GM12864 (cell line): ENCODE measurements around the gene ATRNL1.
"Not testable (repeated sequence)": the region's sequence is repeated elsewhere in the genome, so short reads cannot be mapped to it uniquely, and the experiment has no call there.

ENCODE experiments used
- DNase-seq: peaks from one replicate; pipeline ENCODE4 v3.0.0-alpha.2; 2011; ENCODE audit warnings: low read depth
- H3K4me3 ChIP-seq: 2 replicates; pipeline ENCODE4 v1.5.1; 2011; ENCODE audit warnings: mild to moderate bottlenecking, low read depth, low read length, control low read depth
- TF ChIP-seq, protein P1 (sequence below): IDR thresholded peaks from 2 replicates; pipeline ENCODE4 v1.5.1; 2011; ENCODE audit warnings: low read depth, mild to moderate bottlenecking, moderate library complexity, low read length, control low read depth, inconsistent platforms; ENCODE audit errors: missing control alignments

Gene ATRNL1

DNA sequence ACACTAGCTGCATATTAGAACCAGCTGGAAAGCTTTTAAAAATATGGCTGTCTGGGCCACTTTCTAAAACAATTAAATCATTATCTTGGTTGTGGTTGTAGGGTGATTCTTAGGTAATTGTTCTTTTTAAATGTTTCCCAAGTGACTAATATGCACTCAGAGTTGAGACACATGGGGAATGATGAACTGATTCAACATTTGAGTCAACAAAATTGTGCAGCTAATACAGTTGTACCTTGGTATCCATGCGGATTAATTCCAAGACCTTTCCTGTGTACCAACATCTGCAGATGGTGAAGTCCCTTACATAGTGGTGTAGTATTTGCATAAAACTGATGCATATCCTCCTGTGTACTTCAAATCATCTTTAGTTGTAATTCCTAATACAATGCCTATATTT lies 242.2 kb downstream of the ATRNL1 start:
- no peak for DNase-seq
- TF ChIP-seq, protein P1, sequence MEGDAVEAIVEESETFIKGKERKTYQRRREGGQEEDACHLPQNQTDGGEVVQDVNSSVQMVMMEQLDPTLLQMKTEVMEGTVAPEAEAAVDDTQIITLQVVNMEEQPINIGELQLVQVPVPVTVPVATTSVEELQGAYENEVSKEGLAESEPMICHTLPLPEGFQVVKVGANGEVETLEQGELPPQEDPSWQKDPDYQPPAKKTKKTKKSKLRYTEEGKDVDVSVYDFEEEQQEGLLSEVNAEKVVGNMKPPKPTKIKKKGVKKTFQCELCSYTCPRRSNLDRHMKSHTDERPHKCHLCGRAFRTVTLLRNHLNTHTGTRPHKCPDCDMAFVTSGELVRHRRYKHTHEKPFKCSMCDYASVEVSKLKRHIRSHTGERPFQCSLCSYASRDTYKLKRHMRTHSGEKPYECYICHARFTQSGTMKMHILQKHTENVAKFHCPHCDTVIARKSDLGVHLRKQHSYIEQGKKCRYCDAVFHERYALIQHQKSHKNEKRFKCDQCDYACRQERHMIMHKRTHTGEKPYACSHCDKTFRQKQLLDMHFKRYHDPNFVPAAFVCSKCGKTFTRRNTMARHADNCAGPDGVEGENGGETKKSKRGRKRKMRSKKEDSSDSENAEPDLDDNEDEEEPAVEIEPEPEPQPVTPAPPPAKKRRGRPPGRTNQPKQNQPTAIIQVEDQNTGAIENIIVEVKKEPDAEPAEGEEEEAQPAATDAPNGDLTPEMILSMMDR: no peak
- no peak overlapping the region for H3K4me3 ChIP-seq

- DNase-seq: peak; percentile 39
- no peak overlapping the region for H3K4me3 ChIP-seq
- TF ChIP-seq, protein P1: peak; percentile 69
Observed at GRCh38 chr10:115355162-115355760, 262.1 kb downstream of the ATRNL1 start.

GRCh38 chr10:115367920-115368319 lies 274.8 kb downstream of the ATRNL1 start:
- not testable (repeated sequence) for H3K4me3 ChIP-seq, DNase-seq

DNA sequence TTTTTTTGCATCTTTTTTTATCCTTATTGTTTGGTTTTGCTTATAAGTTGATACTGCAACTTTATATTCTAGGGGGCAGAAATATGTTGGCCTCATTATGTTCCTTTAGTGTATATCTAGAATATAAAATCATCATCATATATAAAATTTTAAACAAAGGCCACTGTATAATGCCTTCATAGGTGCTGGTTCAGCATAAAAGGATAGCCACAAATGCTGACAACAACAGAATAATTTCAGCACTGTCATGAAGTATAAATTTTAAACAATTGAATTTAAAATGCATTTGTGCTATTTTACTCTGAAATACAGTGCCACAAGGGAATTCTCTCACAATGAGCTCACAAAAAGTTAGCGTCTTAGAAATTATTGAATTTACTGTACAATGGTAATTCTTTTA lies 285.9 kb downstream of the ATRNL1 start:
- H3K4me3 ChIP-seq: no peak overlapping the region
- DNase-seq: no peak
- TF ChIP-seq, protein P1: no peak

GRCh38 chr10:115384665-115385064 lies 291.5 kb downstream of the ATRNL1 start:
- DNase-seq: no peak
- TF ChIP-seq, protein P1: no peak
- H3K4me3 ChIP-seq: no peak overlapping the region

GRCh38 chr10:115390607-115391006 lies 297.4 kb downstream of the ATRNL1 start:
- DNase-seq: no peak
- TF ChIP-seq, protein P1: no peak
- H3K4me3 ChIP-seq: no peak overlapping the region

DNA sequence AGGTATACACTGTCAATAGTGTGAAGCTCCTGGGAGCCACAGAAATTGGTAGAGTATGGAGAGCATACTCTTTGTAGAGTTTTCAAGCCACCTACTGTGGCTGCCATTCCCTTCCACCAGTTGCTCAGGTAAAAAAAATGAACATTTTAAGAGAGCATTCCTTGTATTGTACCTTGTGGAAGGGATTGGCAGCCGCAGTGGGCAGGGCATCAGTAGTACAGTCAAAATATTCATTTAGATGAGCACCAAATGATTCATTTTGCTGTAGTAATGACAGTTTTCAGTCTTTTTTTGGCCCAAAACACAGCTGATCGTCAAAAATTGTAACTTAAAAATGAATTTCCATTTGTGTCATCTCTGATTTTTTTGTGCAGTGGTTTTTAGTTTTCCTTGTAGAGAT lies 304.9 kb downstream of the ATRNL1 start:
- no peak overlapping the region for H3K4me3 ChIP-seq
- TF ChIP-seq, protein P1: no peak
- DNase-seq: no peak

GRCh38 chr10:115402699-115403098 lies 309.5 kb downstream of the ATRNL1 start:
- TF ChIP-seq, protein P1: no peak
- no peak overlapping the region for H3K4me3 ChIP-seq
- DNase-seq: no peak

GRCh38 chr10:115405838-115406237 lies 312.7 kb downstream of the ATRNL1 start:
- DNase-seq: not testable (repeated sequence)

More at GRCh38 chr10:115405838-115406237, 312.7 kb downstream of the ATRNL1 start:
- H3K4me3 ChIP-seq: not testable (repeated sequence)
